HFFc6 (cell line): Measurements from ENCODE around the gene ZNF618. TPM values are rescaled to one million over a fixed set of nuclear protein-coding genes. Genes with fewer than 3 reads are reported as not detected.
A peak's percentile ranks its signal among the peaks of the same experiment; 100 is the strongest.

ENCODE experiments used
- DNase-seq: peaks from one replicate; pipeline ENCODE4 v3.0.0-alpha.2; 2018
- H3K27ac Mint-ChIP-seq: 2 replicates; pipeline ENCODE4 v1.8.0; 2020; ENCODE audit warnings: mild to moderate bottlenecking, mixed read lengths
- H3K27me3 Mint-ChIP-seq: 2 replicates; pipeline ENCODE4 v1.8.0; 2021; ENCODE audit warnings: mild to moderate bottlenecking, moderate library complexity, mixed read lengths; ENCODE audit not compliant: insufficient read depth
- H3K36me3 Mint-ChIP-seq: 2 replicates; pipeline ENCODE4 v1.8.0; 2021; ENCODE audit warnings: low read depth, mixed read lengths
- H3K4me1 Mint-ChIP-seq: 2 replicates; pipeline ENCODE4 v1.8.0; 2020; ENCODE audit warnings: low read depth, mixed read lengths
- H3K4me3 Mint-ChIP-seq: 2 replicates; pipeline ENCODE4 v1.8.0; 2020; ENCODE audit warnings: mild to moderate bottlenecking, moderate library complexity, mixed read lengths
- H3K9me3 Mint-ChIP-seq: 2 replicates; pipeline ENCODE4 v1.8.0; 2020; ENCODE audit warnings: mild to moderate bottlenecking, mixed read lengths
- CTCF ChIP-seq: fragments of 200-600 bp; sonication (generic); IDR thresholded peaks from 2 replicates; pipeline ENCODE4 v1.5.0; 2021; ENCODE audit warnings: antibody characterized with exemption, mild to moderate bottlenecking
- total RNA-seq, 6 experiments: library from RNA; stranded (reverse); fragmentation: NEBNext Ultra II Directional; extraction: Animal tissue kit (Norgen Biotek cat#: 25700); gene quantifications; 2 replicates in 1 of 6; 3 replicates in 5 of 6; pipeline ENCODE4 v1.2.3, GENCODE V29; 2021

ZNF618 gene
- total RNA-seq, 6 experiments from 2014 or later, result 9.4 to 13.6 (median 11.5) TPM

- H3K4me3 Mint-ChIP-seq, result no peak overlapping the region
- no peak for DNase-seq
- H3K27ac Mint-ChIP-seq, result no peak overlapping the region
- H3K36me3 Mint-ChIP-seq, result peaks cover 18% of the 10 kb centered on the region
- no peaks in the 10 kb centered on the region for H3K9me3 Mint-ChIP-seq
- TF ChIP-seq CTCF, result no peak
- H3K4me1 Mint-ChIP-seq, result peaks cover 70% of the 10 kb centered on the region
- H3K27me3 Mint-ChIP-seq, result no peaks in the 10 kb centered on the region
Measured at GRCh38 chr9:113882636-113883164, 6.6 kb downstream of the ZNF618 start.

- Mint-ChIP-seq H3K9me3 (peaks cover 7% of the 10 kb centered on the region), H3K4me1 (peaks cover 43% of the 10 kb centered on the region), H3K27me3 (no peaks in the 10 kb centered on the region), H3K27ac (peak overlapping the region; percentile 36; the same call in 1 of the 2 replicates), H3K36me3 (peaks cover 34% of the 10 kb centered on the region), H3K4me3 (0 out of 2 replicates have a peak overlapping the region, but pooled peaks have one; percentile 87)
- no peak for TF ChIP-seq CTCF
- no peak for DNase-seq
Measured at GRCh38 chr9:113885183-113886025, 9.3 kb downstream of the ZNF618 start.

GRCh38 chr9:113886026-113886369 is 9.9 kb downstream of the ZNF618 start:
- Mint-ChIP-seq H3K4me3 (peak overlapping the region; percentile 87), H3K27me3 (no peaks in the 10 kb centered on the region), H3K9me3 (peaks cover 13% of the 10 kb centered on the region), H3K4me1 (peaks cover 43% of the 10 kb centered on the region), H3K27ac (peak overlapping the region; percentile 45; the same call in 1 of the 2 replicates), H3K36me3 (peaks cover 40% of the 10 kb centered on the region)
- DNase-seq, result no peak
- TF ChIP-seq CTCF, result no peak

- TF ChIP-seq CTCF, result no peak
- Mint-ChIP-seq H3K4me3 (peak overlapping the region; percentile 87), H3K36me3 (peaks cover 44% of the 10 kb centered on the region), H3K27ac (peak overlapping the region; percentile 45; the same call in 1 of the 2 replicates), H3K27me3 (no peaks in the 10 kb centered on the region), H3K4me1 (peaks cover 43% of the 10 kb centered on the region), H3K9me3 (peaks cover 13% of the 10 kb centered on the region)
- DNase-seq, result no peak
Measured at GRCh38 chr9:113886466-113886865, 10.4 kb downstream of the ZNF618 start.

- Mint-ChIP-seq H3K4me1 (peaks cover 38% of the 10 kb centered on the region), H3K27ac (peak overlapping the region; percentile 2; the same call in 1 of the 2 replicates), H3K9me3 (peaks cover 13% of the 10 kb centered on the region), H3K4me3 (no peak overlapping the region), H3K36me3 (peaks cover 49% of the 10 kb centered on the region), H3K27me3 (no peaks in the 10 kb centered on the region)
- no peak for TF ChIP-seq CTCF
- no peak for DNase-seq
Measured at GRCh38 chr9:113886933-113887332, 10.8 kb downstream of the ZNF618 start.
